T-helper 17 cell (primary cell): ENCODE data around the gene PEAK1. TPM values are rescaled to one million over a fixed set of nuclear protein-coding genes. Genes with fewer than 3 reads are reported as not detected.
"Not testable (repeated sequence)": the region's sequence is repeated elsewhere in the genome, so short reads cannot be mapped to it uniquely, and the experiment has no call there.

Experiments
- ATAC-seq: fragments of 150-1000 bp; cut with Tn5 transposase; 2 replicates; pipeline ENCODE4 v1.10.0; 2021; ENCODE audit warnings: mild to moderate bottlenecking, moderate library complexity
- DNase-seq, 3 donors: peaks; one replicate each; pipeline versions ENCODE4 v3.0.0 to v3.0.0-alpha.2; 2020 to 2021
- H3K9me3 ChIP-seq: one replicate; pipeline ENCODE4 v1.7.0; 2013; ENCODE audit warnings: low read length, mild to moderate bottlenecking; ENCODE audit not compliant: control insufficient read depth, poor library complexity, severe bottlenecking
- H3K27ac Mint-ChIP-seq: one replicate; pipeline ENCODE4 v1.8.0; 2022; ENCODE audit warnings: mild to moderate bottlenecking, moderate library complexity, mixed read lengths
- H3K27me3 Mint-ChIP-seq: one replicate; pipeline ENCODE4 v1.8.0; 2022; ENCODE audit warnings: mixed read lengths
- H3K36me3 Mint-ChIP-seq: one replicate; pipeline ENCODE4 v1.8.0; 2022; ENCODE audit warnings: low read depth, mixed read lengths
- H3K4me1 Mint-ChIP-seq: one replicate; pipeline ENCODE4 v1.8.0; 2022; ENCODE audit warnings: mild to moderate bottlenecking, mixed read lengths
- H3K4me3 Mint-ChIP-seq: one replicate; pipeline ENCODE4 v1.8.0; 2022; ENCODE audit warnings: mild to moderate bottlenecking, moderate library complexity, mixed read lengths
- total RNA-seq, 4 donors: library from RNA in 2 of 4; stranded (reverse) in 2 of 4; gene quantifications; one replicate each; pipeline ENCODE4 v1.2.3 and lab custom pipeline; 2022 to 2026

The PEAK1 gene
- total RNA-seq, 2 donors from 2014 or later = 5.9 to 10.2 TPM

- no peak for DNase-seq
- no peak overlapping the region for H3K27ac Mint-ChIP-seq
- no peak for ATAC-seq
- no peak overlapping the region for H3K4me3 Mint-ChIP-seq
- H3K9me3 ChIP-seq = no peaks in the 10 kb centered on the region
- peaks cover 4% of the 10 kb centered on the region for H3K4me1 Mint-ChIP-seq
- no peaks in the 10 kb centered on the region for H3K27me3 Mint-ChIP-seq
- H3K36me3 Mint-ChIP-seq = no peaks in the 10 kb centered on the region
Measured at GRCh38 chr15:77287385-77287784, 132.5 kb downstream of the PEAK1 start.

- H3K4me3 Mint-ChIP-seq = no peak overlapping the region
- no peak for DNase-seq
- no peaks in the 10 kb centered on the region for H3K36me3 Mint-ChIP-seq
- H3K9me3 ChIP-seq = no peaks in the 10 kb centered on the region
- H3K4me1 Mint-ChIP-seq = no peaks in the 10 kb centered on the region
- no peak for ATAC-seq
- no peak overlapping the region for H3K27ac Mint-ChIP-seq
- no peaks in the 10 kb centered on the region for H3K27me3 Mint-ChIP-seq
Measured at GRCh38 chr15:77285057-77285997, 134.6 kb downstream of the PEAK1 start.

- Mint-ChIP-seq H3K27me3 (no peaks in the 10 kb centered on the region), H3K27ac (no peak overlapping the region), H3K4me3 (no peak overlapping the region), H3K36me3 (no peaks in the 10 kb centered on the region), H3K4me1 (no peaks in the 10 kb centered on the region)
- DNase-seq = no peak
- no peak for ATAC-seq
- H3K9me3 ChIP-seq = no peaks in the 10 kb centered on the region
Measured at GRCh38 chr15:77282333-77282732, 137.6 kb downstream of the PEAK1 start.

GRCh38 chr15:77276943-77277342, 143.0 kb downstream of the PEAK1 start:
- H3K9me3 ChIP-seq = no peaks in the 10 kb centered on the region
- Mint-ChIP-seq H3K27ac (no peak overlapping the region), H3K4me1 (no peaks in the 10 kb centered on the region), H3K27me3 (no peaks in the 10 kb centered on the region), H3K4me3 (no peak overlapping the region), H3K36me3 (no peaks in the 10 kb centered on the region)
- no peak for DNase-seq
- no peak for ATAC-seq

GRCh38 chr15:77276096-77276495, 143.8 kb downstream of the PEAK1 start:
- DNase-seq (no peak), ATAC-seq (no peak)
- H3K9me3 ChIP-seq = no peaks in the 10 kb centered on the region
- Mint-ChIP-seq H3K27me3 (no peaks in the 10 kb centered on the region), H3K36me3 (no peaks in the 10 kb centered on the region), H3K4me3 (no peak overlapping the region), H3K4me1 (no peaks in the 10 kb centered on the region), H3K27ac (no peak overlapping the region)

GRCh38 chr15:77273136-77273535, 146.8 kb downstream of the PEAK1 start:
- not testable (repeated sequence) for H3K36me3 Mint-ChIP-seq, H3K9me3 ChIP-seq, DNase-seq, ATAC-seq, H3K27me3 Mint-ChIP-seq, H3K27ac Mint-ChIP-seq, H3K4me1 Mint-ChIP-seq, H3K4me3 Mint-ChIP-seq

- no peak for DNase-seq
- Mint-ChIP-seq H3K4me1 (no peaks in the 10 kb centered on the region), H3K27ac (no peak overlapping the region), H3K4me3 (no peak overlapping the region), H3K36me3 (peaks cover 2% of the 10 kb centered on the region), H3K27me3 (no peaks in the 10 kb centered on the region)
- no peaks in the 10 kb centered on the region for H3K9me3 ChIP-seq
- no peak for ATAC-seq
Measured at GRCh38 chr15:77266708-77267386, 153.1 kb downstream of the PEAK1 start.

- no peaks in the 10 kb centered on the region for H3K9me3 ChIP-seq
- H3K27me3 Mint-ChIP-seq = no peaks in the 10 kb centered on the region
- DNase-seq (no peak), ATAC-seq (no peak)
- no peak overlapping the region for H3K27ac Mint-ChIP-seq
- no peak overlapping the region for H3K4me3 Mint-ChIP-seq
- no peaks in the 10 kb centered on the region for H3K4me1 Mint-ChIP-seq
- H3K36me3 Mint-ChIP-seq = peaks cover 2% of the 10 kb centered on the region
Measured at GRCh38 chr15:77255385-77255784, 164.5 kb downstream of the PEAK1 start.

- no peaks in the 10 kb centered on the region for H3K9me3 ChIP-seq
- H3K36me3 Mint-ChIP-seq = no peaks in the 10 kb centered on the region
- H3K27me3 Mint-ChIP-seq = no peaks in the 10 kb centered on the region
- DNase-seq = no peak
- H3K4me3 Mint-ChIP-seq = no peak overlapping the region
- ATAC-seq = no peak
- no peaks in the 10 kb centered on the region for H3K4me1 Mint-ChIP-seq
- no peak overlapping the region for H3K27ac Mint-ChIP-seq
Measured at GRCh38 chr15:77251662-77252061, 168.2 kb downstream of the PEAK1 start.

GRCh38 chr15:77247116-77247515, 172.8 kb downstream of the PEAK1 start:
- no peaks in the 10 kb centered on the region for H3K9me3 ChIP-seq
- Mint-ChIP-seq H3K4me1 (peaks cover 4% of the 10 kb centered on the region), H3K4me3 (no peak overlapping the region), H3K36me3 (no peaks in the 10 kb centered on the region), H3K27ac (no peak overlapping the region), H3K27me3 (no peaks in the 10 kb centered on the region)
- ATAC-seq (no peak), DNase-seq (no peak)

GRCh38 chr15:77243716-77244401, 176.0 kb downstream of the PEAK1 start:
- no peak for DNase-seq
- Mint-ChIP-seq H3K27me3 (no peaks in the 10 kb centered on the region), H3K4me3 (no peak overlapping the region), H3K27ac (no peak overlapping the region), H3K36me3 (no peaks in the 10 kb centered on the region), H3K4me1 (peaks cover 4% of the 10 kb centered on the region)
- ATAC-seq = no peak
- H3K9me3 ChIP-seq = no peaks in the 10 kb centered on the region

- Mint-ChIP-seq H3K27me3 (no peaks in the 10 kb centered on the region), H3K4me1 (peaks cover 4% of the 10 kb centered on the region), H3K4me3 (no peak overlapping the region), H3K36me3 (no peaks in the 10 kb centered on the region), H3K27ac (no peak overlapping the region)
- DNase-seq (no peak), ATAC-seq (no peak)
- H3K9me3 ChIP-seq = no peaks in the 10 kb centered on the region
Measured at GRCh38 chr15:77243135-77243534, 176.8 kb downstream of the PEAK1 start.

- Mint-ChIP-seq H3K27me3 (no peaks in the 10 kb centered on the region), H3K4me1 (peaks cover 4% of the 10 kb centered on the region), H3K27ac (no peak overlapping the region), H3K36me3 (peaks cover 2% of the 10 kb centered on the region), H3K4me3 (no peak overlapping the region)
- DNase-seq (no peak), ATAC-seq (no peak)
- H3K9me3 ChIP-seq = no peaks in the 10 kb centered on the region
Measured at GRCh38 chr15:77239882-77240608, 179.9 kb downstream of the PEAK1 start.
